Hematopoietic multipotent progenitor cell treated with erythropoietin and hydrocortisone succinate and interleukin-3 and kit ligand, for 17 days (in vitro differentiated cells): ENCODE data around the gene ICAM1.
"Not testable (repeated sequence)": the region's sequence is repeated elsewhere in the genome, so short reads cannot be mapped to it uniquely, and the experiment has no call there.

ENCODE experiments used
- DNase-seq: peaks from one replicate; pipeline ENCODE4 v3.0.0-alpha.2; 2015; ENCODE audit warnings: low spot score

ICAM1 gene, protein sequence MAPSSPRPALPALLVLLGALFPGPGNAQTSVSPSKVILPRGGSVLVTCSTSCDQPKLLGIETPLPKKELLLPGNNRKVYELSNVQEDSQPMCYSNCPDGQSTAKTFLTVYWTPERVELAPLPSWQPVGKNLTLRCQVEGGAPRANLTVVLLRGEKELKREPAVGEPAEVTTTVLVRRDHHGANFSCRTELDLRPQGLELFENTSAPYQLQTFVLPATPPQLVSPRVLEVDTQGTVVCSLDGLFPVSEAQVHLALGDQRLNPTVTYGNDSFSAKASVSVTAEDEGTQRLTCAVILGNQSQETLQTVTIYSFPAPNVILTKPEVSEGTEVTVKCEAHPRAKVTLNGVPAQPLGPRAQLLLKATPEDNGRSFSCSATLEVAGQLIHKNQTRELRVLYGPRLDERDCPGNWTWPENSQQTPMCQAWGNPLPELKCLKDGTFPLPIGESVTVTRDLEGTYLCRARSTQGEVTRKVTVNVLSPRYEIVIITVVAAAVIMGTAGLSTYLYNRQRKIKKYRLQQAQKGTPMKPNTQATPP

GRCh38 chr19:10270616-10271394 lies at the start of gene ICAM1:
ICAM1 (plus strand) TSS chr19:10271120; CDS start chr19:10271160, 40 bp downstream.
- no peak for DNase-seq

DNA sequence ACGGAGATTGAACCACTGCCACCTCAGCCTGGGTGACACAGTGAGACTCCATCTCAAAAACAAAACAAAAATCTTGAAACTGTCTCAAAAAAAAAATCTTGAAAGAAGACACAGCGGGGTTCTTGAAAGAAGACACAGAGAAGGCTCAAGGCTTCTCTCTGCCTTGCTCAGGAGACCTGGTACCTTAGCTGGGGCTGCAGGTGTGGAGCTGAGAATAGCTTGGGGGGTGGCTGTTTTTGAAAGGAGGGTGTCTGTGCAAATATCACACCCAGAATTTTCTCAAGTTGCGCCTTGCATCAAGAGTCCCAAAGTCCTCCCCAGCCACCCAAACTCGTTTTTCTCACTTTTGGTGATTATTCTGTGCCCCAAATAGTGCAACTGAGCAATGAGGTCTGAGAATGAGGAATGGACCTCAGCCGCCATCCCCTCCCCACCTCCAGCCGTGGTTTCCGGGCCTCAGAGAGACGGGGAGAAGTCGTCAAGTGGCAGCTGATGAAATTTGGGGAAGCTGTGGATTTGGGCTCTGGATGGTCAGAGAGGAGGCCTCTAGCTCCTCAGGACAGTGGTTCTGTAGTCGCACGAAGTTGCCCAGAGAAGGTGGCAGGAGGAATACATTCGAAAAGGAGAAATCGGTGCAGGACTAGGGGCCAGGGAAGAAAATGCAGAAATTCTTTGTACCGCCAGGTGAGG lies 48.6 kb upstream of the ICAM1 start:
- DNase-seq = no peak

DNA sequence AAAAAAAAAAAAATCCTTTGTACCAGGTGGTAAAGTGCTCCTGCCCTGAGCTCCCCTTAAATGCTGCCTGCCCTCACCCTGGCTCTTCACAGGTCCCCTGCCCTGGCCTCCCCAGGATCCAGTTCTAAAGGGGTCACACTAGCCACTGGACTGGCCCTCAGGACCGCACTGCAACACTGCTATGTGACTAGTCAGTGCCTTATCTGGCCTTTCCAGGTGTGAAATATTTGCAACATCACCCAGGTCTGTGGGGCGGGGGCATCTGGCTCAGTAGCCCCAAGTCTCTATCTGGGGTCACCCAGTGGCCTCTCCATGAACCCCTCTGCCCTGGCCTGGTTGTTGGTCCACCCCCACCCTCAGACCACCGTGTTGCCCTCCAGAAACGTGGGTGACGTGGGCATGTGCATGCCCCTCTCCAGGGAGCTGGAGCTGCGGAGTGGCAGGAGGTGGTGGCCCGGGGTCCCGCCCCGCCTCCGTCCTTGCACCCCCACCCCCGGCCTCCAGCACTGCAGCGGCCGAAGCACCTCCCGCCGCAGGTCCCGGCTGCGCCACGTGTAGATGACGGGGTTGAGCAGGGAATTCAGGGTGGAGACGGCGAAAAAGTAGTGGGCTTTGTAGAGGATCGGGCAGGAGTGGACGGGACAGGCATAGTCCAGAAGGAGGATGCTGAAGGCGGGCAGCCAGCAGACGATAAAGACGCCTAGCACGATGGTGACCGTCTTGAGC lies 47.3 kb upstream of the ICAM1 start:
- no peak for DNase-seq

GRCh38 chr19:10224337-10224736 lies 46.6 kb upstream of the ICAM1 start:
- DNase-seq = no peak

GRCh38 chr19:10226021-10226375 lies 44.9 kb upstream of the ICAM1 start:
- no peak for DNase-seq

- no peak for DNase-seq
These were observed 44.4 kb upstream of the ICAM1 start for GRCh38 chr19:10226376-10227025.

GRCh38 chr19:10227026-10227971 lies 43.6 kb upstream of the ICAM1 start:
- DNase-seq = no peak

DNA sequence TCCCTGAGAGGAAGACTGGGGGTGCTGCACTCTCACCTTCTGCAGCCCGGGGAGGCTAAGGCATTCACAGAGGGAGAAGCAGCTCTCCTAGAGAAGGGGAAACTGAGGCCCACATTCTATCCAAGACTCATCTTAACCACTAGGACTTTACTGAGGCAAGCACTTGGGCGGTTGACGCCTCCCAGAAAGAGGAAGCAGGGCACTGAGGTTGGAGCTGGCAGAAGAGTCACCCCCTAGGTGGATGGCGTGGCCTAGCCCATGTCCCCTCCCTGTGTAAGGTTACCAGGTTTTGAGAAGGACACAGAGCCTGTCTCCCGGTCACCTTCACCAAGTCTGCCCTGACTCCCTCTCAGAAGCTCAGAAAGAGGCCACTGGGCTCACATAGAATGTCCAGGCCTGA lies 42.5 kb upstream of the ICAM1 start:
- no peak for DNase-seq

DNA sequence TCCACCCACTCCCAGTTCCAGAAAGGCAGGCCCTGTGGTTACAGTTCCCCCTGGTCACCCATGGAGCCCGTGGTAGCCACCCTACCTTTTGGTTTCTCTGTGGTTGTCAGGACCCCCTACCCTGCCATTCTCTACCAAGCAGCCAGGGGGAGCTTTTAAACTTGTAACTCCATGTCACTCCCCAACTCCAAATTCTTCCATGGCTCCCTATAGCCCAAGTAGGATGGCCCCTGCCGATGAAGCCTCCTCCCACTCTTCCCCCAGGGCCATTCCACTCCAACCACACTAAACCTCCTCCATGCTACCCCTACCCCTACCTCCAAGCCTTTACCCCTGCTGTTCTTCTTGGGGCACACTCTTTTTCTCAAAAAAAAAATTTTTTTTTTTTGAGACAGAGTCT lies 42.0 kb upstream of the ICAM1 start:
- peak; percentile 13 for DNase-seq

DNA sequence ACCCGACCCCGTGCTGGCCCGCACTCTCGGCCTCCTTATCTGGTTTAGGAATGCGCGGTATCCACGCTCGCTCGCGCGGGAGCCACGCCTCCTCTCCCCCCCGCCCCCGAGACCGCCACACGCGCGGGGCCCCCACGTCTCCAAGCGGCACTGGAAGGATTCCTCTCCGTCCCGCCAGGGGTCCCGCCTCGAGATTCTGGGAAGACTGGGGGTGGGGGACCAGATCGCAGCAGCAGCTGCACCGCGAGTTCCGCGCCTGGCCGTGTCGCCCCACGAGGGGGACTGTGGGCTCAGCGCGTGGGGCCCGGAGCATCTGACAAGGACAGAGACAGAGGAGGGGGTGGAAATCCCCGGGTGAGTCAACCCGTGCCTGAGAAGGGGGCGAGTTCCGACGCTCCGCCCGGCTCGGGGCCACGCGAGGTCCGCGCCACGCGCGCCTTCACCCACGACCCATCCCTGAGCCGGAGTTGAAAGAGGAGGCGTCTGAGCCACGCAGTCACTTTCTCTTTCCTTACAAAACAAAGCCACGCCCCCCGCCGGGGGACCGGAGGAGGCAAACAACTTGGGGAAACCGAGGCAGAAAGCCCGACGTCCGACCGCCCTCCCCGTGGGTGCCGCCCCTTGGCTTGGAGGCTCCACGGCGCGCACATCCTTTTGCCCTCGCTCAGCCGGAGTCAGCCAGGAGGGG lies 40.6 kb upstream of the ICAM1 start:
- DNase-seq = no peak

DNA sequence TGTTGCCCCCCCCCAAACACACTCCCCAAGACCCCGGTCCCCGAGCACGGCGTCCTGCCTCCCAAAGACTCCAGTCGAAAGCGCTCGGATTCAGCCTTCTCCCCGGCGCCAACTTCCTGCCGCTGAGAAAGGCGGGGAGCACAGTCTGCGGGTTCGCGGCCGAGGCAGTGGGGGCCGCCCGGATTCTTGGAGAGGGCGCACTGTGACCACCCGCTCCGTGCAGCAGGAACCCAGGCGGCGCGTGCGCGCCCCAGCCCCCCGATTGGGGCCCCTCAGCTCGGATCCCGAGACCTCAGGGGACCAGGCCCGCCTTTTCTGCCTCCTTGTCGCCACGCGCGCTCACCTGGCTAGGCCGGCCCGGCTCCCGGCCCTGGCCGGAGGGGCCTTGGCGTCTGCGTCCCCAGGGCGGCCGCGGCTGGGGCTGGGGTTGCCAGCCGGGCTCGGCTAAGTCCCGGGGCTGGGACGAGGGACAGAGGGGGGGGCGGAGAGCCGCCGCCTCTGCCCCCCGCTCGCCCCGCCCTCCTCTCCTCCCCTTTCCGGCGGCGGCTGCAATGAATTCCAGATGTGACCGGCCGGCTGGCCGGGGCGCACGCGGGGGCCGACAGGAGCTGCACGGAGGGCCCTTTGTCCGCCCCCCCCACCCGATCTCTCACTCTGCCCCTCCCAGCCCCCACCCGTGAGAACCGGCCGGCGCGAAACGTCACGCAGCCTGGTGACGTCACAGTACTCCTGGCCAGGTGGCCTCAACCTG lies 39.9 kb upstream of the ICAM1 start, which contains the start of gene S1PR2:
Gene S1PR2, minus strand, starts transcription at position 471 of the 751 bp plus-strand sequence. CDS start 6,426 bp downstream, outside the sequence.
- DNase-seq = no peak

- no peak for DNase-seq
These were observed 39.2 kb upstream of the ICAM1 start for GRCh38 chr19:10231612-10232228.

GRCh38 chr19:10233946-10234345 lies 37.0 kb upstream of the ICAM1 start:
- DNase-seq = no peak

- no peak for DNase-seq
These were observed 35.9 kb upstream of the ICAM1 start for GRCh38 chr19:10235003-10235402.

DNA sequence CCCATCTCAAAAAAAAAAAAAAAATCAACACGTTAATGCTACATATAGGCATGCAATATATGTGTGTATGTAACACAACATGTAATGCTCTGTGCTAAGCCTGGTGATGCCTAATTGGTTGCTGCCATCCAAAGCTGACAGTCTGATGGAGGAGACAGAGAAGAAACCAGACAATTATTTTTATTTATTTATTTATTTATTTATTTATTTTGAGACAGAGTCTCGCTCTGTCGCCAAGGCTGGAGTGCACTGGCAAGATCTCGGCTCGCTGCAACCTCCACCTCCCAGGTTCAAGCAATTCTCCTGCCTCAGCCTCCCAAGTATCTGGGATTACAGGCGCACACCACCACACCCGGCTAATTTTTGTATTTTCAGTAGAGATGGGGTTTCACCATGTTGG lies 35.5 kb upstream of the ICAM1 start:
- not testable (repeated sequence) for DNase-seq

DNA sequence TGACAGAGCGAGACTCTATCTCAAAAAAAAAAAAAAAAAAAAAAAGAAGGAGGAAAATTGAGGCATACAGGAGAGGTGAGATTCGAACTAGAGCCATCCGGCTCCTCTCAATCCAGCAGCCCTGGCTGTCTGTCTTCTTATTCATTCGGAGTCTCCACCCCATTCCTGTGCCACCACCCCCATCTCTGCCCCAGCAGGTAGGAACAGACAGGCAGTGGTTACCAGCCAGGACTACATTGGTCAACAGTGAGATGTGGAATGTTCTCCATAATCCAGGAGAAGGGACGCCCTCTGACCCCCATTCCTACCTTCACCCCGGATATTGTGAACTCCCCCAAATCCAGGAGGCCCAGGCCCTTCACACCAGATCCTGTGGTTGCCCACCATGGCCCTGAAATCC lies 33.2 kb upstream of the ICAM1 start:
- DNase-seq = no peak

- no peak for DNase-seq
These were observed 32.6 kb upstream of the ICAM1 start for GRCh38 chr19:10238172-10238783.
